Fibroblast of mammary gland (primary cell): Measurements from ENCODE around the gene APLP2.
A peak's percentile ranks its signal among the peaks of the same experiment; 100 is the strongest.

Experiments used
- DNase-seq: peaks from one replicate; pipeline ENCODE4 v3.0.0-alpha.2; 2010; ENCODE audit warnings: low read depth
- H3K4me3 ChIP-seq: 2 replicates; pipeline ENCODE4 v1.5.1; 2011; ENCODE audit warnings: low read depth, mild to moderate bottlenecking, low read length, moderate library complexity; ENCODE audit not compliant: control insufficient read depth
- TF ChIP-seq, protein P1 (sequence below): conservative IDR thresholded peaks from 2 replicates; pipeline ENCODE4 v1.5.1; 2011; ENCODE audit warnings: low read depth, low read length, inconsistent platforms; ENCODE audit not compliant: control insufficient read depth, insufficient read depth

Gene APLP2

DNA sequence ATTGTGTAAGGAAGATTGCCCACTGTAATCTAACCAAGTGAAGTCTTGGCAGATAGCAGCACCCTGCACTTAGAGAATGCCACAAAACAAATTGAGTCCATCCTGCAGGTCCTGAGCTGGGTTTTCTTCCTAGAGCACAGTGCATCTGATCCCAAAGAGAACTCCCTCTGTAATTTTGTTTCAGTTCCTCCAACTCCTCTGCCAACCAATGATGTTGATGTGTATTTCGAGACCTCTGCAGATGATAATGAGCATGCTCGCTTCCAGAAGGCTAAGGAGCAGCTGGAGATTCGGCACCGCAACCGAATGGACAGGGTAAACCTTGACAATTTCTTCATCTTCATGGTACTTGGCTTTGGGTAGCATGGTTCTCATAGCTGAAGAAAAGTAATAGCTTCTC is 56.8 kb downstream of the APLP2 start:
- no peak for DNase-seq
- TF ChIP-seq, protein P1, sequence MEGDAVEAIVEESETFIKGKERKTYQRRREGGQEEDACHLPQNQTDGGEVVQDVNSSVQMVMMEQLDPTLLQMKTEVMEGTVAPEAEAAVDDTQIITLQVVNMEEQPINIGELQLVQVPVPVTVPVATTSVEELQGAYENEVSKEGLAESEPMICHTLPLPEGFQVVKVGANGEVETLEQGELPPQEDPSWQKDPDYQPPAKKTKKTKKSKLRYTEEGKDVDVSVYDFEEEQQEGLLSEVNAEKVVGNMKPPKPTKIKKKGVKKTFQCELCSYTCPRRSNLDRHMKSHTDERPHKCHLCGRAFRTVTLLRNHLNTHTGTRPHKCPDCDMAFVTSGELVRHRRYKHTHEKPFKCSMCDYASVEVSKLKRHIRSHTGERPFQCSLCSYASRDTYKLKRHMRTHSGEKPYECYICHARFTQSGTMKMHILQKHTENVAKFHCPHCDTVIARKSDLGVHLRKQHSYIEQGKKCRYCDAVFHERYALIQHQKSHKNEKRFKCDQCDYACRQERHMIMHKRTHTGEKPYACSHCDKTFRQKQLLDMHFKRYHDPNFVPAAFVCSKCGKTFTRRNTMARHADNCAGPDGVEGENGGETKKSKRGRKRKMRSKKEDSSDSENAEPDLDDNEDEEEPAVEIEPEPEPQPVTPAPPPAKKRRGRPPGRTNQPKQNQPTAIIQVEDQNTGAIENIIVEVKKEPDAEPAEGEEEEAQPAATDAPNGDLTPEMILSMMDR: no peak

DNA sequence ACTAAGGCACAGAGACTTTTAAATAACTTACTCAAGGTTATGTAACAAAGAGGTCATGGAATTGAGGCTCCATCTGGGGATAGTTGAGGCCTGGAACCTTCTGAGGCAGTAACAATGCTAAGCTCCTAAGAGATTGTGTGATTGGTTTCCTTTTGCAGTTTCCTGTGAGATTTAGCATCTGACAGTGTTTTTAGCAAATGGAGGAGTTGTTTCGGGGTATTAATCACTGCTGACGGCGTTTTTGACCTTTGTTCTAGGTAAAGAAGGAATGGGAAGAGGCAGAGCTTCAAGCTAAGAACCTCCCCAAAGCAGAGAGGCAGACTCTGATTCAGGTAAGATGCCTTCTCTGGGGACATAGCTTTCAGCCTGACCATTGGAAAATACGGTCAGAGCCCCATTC is 57.8 kb downstream of the APLP2 start:
- TF ChIP-seq, protein P1: no peak
- DNase-seq: no peak
- H3K4me3 ChIP-seq: no peak overlapping the region

More for the DNA sequence above, 56.8 kb downstream of the APLP2 start:
- H3K4me3 ChIP-seq: no peak overlapping the region

DNA sequence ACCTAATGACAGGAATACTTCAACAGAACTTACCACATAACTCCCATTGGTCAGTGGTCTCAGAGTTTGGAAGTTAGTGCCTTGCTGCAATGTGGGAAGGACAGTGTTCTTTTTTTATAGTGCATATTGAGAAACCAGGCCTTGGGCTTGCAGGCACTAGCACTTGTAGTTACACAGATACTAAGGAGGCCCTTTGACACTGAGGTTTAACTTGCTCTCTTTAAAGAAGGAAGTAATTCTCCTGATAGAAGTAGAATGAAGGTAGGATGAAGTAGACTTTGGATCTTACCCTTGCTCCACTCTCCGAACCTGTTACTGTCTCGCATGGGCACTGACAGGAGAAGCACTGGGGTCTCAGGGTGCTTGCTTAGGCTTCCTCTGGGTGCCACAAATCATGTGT is 58.9 kb downstream of the APLP2 start:
- TF ChIP-seq, protein P1: no peak
- no peak overlapping the region for H3K4me3 ChIP-seq
- no peak for DNase-seq

DNA sequence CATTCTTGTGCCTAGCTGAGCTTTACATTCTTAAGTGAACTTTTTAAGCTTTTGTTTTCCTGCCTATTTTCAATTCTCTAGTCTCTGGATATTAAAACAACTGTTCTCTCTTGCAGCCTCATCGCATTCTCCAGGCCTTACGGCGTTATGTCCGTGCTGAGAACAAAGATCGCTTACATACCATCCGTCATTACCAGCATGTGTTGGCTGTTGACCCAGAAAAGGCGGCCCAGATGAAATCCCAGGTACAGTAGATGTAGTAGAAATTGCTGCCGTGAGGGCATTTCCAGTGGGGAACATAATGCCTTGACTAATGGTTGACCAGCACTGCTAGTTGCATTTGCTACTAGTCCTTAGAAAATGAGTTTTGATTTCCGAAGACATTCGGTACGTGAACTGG is 60.2 kb downstream of the APLP2 start:
- TF ChIP-seq, protein P1: no peak
- H3K4me3 ChIP-seq: no peak overlapping the region
- no peak for DNase-seq

DNA sequence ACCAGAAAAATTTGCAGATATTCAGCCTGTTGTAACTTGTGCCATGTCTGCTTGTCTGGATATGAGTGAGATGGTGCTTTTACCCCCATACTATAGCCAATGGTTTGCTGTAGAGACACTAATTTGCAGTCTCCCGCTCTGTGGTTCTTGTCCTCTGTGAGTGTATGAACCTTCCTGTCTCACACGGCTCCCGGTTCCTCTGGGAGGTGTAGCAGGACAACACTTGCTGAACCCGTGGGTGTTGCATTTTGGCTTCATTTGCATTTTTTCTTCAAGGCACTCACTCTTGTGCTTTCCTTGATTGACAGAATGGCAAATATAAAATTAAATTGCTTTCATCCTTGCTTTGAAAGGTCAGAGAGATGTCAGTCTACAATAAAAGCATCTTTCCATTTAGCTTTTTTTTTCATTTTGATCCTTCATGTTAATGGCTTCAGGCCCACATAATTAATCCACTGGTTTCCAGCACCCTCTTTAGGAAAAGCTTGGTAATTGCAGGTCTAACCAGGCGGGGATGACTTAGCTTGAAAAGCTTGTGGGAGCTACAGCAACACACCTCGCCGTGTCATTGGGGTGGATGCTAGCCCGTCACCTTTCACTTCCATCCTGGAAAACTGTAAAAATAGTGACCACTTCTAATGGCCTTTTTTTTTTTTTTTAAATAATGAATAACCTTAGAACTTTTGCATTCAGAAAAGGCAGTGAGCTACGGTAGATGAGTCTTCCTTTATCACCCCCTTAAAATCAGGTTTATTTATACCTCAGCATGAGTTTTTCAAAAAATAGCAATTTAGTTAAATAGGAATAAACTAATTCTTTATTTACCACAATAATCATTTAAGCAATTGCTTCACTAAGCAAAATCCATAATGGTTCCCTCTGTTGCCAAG is 62.5 kb downstream of the APLP2 start:
- DNase-seq: peak; percentile 72
- TF ChIP-seq, protein P1: peak; percentile 82
- no peak overlapping the region for H3K4me3 ChIP-seq

DNA sequence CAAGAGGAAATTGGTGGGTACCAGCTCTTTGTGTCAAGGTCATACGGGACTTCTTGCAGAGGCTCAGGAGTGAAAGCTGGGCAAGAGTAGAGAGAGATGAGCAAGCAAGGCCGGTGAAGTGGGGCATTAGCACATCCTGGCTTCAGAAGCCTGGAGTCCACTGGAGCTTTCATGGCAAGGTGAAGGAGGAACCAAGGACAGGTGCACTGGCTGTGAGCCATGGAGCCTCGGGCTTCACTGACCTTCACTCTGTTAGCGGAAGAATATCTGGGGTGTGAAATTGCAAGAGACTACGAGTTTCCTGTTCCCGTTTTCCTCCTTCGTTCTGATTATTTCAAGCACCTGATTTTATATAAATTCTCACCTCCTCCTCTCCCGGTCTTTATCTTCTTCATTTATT is 64.0 kb downstream of the APLP2 start:
- TF ChIP-seq, protein P1: no peak
- no peak overlapping the region for H3K4me3 ChIP-seq
- DNase-seq: no peak
